SKM-1 treated with dmso at 0.1 percent for 144 hours (cell line): ENCODE results near the gene PRAC1.
"Not testable (repeated sequence)": the region's sequence is repeated elsewhere in the genome, so short reads cannot be mapped to it uniquely, and the experiment has no call there.

ENCODE experiments used
- DNase-seq: peaks from one replicate; lab custom pipeline; 2025; ENCODE audit not compliant: unreplicated experiment; lab: John Stamatoyannopoulos, UW

The PRAC1 gene

DNA sequence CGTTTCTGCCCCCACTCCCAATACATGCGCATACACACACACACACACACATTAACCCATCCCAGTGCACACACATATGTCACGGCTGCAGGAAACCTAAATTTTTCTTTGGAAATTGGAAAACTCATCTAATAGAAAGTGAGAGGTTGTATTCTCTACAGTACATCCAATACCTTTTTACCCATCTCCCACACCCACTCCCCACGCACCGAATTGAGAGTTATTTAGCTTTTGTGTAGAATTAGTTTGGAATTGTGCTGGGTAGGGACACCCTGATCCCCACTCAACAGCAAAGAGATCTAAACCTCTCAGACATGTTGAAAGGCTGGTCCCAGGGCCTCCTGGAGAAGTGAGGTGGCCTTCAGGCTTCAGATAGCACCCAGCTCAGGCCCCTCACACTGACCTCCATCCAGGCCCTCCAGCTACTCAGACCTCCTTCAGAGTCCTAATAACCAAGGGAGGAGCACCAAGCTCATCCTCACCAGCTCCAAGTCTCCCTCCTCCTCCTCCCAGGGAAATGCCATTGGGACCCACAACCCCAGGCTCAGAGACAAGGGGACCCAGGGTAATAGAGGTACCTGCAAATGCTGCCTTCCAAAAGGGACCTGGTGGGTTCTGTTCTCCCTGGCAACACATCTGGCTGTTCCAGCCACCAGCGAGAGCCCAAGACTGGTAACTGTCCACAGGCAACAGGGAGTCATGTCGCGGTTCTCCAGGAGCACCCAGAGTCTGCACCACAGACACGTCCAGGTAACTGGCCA is 5.3 kb upstream of the PRAC1 start:
- DNase-seq = no peak

DNA sequence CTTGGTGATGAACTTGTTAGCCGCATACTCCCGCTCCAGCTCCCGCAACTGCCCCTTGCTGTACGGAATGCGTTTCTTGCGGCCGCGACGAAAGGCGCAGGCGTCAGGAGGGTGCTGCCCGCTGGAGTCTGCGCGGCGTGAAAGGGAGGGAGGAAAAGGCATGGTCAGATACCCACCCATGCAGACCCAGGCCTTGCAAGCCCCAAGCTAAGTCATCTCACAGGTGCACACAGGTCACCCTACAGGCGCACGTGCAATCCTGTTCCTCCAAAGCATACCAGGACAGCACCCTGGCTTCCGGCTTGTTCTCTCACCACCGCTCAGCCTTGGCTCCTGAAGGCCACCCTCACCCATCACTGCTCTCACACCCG is 4.6 kb upstream of the PRAC1 start:
- no peak for DNase-seq

DNA sequence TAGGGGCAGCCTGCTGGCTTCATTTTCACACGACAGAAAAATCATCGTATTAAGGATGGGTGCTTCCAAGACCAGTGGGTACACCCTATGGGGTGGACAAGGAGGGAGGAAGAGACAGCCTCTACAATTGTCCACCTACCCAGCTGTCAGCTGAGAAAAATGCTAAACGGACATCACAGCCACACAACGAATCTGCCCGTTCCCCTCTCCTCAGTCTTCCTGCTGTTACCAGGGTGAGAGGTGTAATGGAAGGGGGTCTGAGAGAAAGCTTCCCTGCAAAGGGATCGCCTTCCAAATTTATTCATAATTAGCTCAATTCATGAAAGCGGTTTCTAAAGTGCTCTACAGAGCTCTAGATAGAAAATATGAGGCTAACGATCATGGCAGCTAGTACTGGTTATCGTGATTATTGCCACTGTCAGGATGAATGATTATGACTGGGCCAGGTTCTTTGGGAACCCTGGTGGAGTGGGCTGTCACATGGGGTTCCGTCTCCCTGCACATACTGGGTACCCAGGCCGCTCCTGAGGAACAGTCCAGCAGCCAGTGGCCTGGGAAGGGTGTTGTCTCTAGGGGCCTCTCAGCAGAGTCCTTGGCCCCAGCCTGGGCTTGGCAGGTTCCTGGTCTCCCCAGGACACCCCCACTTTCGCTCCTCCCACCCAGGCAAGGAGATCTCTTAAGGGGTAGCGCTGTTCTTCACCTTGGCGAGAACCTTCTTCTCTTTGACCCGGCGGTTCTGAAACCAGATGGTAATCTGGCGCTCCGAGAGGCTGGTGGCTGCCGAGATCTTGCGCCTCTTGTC is 4.0 kb upstream of the PRAC1 start:
- no peak for DNase-seq

DNA sequence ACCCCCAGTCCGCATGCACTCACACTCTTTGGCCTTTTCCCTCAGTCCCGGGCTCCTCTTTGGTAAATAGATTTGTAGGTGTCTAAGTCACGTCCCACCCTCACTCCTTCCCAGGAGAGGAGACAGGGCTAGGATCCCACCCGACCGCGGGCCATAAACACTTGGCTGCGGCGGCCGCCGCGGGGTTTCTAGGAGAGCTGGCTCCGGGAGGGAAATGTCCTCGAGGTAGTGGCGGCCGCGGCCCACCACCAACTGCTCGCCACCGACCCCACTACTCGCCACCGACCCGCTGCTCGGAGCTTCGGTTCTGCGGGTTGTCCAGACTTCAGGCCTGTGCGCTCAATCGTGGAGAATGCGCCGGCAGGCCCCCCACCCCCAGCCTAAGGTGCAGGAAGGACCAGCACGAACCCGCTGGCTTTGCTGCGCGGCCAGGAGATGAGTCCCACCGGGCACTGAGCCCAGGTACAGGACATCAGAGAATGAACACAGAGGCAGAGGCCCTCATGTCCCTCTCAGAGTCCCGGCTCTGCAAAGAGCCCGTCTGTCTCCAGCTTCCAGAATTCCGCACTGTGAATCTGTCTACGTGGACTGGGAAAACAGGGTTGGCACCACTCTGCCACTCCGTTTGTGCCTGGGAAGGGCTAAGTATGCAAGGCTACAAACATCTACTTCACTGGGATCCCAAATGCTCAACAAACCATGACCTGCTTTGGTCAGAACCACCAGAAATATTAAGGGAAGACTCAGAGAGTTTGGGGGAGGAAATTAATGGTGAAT is 3.2 kb upstream of the PRAC1 start:
- DNase-seq = no peak

DNA sequence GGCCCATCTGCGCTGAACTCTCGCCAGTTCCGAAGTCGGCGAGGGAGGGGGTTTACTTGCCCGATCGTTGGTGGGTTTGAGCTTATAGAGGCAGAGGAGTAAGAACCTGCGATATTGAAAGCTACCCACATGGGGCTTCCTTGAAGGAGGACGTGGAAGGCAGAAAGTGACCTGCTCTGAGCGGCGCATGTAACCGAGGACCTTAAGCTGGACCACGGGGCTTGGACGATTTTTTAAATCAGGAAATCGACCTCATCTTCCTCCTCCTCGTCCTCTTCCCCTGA is 2.6 kb upstream of the PRAC1 start:
- DNase-seq = no peak

DNA sequence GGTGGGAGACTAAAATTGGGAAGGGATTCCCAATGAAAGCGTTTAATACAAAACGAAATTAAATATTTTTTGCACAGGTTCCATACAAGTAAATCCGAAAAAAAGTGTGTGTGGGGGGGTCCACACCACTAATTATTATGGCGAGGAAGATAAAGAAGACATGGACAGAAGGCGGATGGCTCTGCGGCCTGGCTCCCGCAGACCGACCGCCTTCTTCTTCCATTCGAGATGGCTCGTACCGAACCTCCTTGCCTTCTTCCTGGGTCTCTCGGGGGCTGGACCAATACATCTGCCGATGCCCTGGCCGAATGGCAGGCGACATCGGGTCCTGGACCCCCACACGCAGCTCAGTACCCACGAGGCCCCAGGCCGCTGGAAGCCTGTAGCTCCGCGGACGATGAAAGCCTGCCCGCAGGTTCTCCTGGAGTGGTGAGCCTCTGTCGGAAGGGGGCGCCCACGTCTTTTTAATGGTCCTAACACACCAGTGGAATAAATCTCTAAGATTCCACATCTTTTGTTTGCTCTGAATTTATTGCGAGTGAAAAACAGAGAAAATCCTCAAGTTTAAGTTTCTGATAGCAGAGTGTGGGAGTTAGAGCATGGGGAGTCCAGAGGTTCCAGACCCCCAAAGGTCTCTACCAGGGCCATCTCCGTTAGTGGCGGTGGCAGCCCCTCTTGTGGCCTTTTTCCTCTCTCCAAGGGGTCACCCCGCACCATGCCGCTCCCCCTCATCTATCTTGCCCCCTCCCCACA is 2.1 kb upstream of the PRAC1 start:
- peak; percentile 46 for DNase-seq

DNA sequence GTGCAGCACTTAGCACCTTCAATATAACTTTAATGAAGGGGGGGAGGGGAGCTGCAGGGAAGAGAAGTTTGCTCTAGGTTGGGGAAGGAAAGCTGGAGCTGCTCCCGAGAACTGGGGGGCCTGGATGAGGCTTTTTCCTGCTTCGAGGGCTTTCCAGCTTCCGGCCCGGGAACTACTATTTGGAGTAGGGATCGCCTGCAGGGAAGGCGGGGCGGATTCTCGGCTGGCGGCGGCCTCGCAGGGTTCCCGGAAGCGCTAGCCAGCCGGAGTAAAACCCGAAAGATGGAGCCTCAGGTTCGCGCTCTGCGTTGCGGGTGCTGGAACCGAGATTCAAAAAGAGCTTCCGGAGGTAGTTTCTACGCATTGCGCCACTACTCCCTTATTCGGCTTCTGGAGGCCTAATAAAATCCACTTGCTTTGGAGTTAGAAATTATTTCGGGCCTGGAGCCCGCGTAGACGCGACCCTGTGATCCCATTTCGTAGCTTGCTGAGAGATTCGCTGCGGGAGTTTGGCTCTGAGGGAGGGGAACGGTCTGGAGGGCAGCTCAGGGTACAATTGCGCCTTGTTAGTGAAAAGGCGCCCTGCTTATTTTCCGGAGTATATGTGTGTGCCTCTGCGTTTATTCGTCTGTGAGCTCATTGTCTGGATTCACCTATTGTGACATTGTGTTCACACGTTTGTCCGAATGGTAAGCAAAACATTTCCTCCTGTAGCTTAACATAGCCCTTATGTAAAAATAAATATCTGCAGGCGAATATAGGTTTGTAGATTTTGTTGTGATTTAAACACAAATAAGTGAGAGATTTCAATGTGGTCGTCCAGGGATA is 1.3 kb upstream of the PRAC1 start:
- DNase-seq = peak; percentile 2

DNA sequence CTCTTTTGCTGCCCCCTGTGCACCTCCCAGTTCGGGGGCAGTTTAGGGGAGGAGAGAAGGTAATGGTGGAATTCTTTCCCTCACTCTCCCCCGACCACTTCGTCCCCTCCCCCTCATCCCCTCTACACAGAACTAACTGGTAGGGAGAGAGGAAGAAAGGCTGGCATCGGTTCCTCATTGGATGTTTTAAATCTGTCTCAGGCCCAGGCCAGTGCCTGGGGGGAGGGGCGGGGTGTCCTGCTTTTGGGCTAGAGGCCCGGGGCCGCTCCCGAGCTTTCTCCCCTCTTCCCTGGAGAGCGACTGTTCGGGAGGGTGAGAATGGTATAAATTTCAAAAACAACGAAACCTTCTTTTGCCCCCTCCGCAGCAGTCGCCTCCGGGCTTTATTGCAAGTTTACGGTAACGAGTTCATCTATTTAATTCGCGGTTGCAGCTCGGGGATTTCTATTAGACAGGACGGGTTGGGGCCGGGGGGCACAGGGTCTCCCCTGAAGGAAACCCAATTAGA is 651 bp upstream of the PRAC1 start, which contains the start of gene PRAC2:
Gene PRAC2 (plus strand): TSS at position 271 of the 508 bp plus-strand sequence. CDS start 1,226 bp downstream, outside the sequence.
- DNase-seq = peak; percentile 44

DNA sequence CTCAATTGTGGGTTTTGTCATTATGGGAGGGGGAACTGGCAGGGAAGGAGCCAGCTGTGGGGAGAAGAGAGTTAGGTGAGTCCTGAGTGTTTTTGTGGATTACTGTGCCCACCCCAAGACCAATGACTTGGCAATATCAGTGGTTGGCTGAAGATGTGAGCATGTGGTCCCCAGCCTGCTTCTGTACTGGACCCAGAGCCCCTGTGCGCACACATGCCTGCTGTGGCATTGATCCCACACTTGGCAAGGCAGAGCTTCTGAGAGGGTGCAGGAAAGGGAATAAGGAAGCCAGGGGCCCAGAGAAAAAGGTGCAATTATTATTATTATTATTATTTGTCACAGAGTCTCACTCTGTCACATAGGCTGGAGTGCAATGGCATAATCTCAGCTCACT is 1.3 kb downstream of the PRAC1 start:
- no peak for DNase-seq

DNA sequence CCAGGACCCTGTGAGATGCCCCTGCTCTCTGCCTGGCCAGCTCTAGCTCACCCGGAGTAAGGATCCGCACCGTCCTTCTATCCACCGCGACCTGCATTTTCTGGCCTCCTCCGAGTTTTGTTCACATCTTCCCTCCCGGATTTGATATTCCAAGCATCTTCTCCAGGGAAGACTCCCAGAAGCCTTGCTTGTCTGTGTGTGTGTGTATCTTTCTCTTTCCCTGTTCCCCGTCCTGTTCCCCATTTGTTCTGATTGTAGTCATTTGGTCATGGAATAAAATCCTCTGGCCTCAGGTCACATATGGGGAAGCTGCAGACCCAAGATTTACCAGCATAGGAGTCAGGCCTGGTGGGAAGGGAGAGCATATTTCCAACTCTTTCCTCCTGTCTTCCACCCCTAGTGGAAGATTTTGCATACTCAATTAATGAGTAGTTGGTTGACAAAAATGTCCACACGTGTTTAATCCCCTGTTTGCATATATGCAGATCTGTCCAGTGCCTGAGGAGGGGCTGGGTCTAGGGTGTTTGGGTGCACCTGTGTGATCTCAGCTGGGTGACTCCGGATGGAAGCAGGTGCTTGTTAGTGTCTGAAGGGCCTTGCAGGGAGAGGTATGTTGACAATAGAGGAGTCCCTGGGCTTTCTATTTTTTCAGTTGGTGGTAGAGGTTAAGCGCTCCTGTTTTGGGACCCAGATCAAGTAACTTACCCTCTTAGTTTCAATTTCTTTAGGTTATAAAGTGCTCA is 1.9 kb downstream of the PRAC1 start:
- DNase-seq = no peak

DNA sequence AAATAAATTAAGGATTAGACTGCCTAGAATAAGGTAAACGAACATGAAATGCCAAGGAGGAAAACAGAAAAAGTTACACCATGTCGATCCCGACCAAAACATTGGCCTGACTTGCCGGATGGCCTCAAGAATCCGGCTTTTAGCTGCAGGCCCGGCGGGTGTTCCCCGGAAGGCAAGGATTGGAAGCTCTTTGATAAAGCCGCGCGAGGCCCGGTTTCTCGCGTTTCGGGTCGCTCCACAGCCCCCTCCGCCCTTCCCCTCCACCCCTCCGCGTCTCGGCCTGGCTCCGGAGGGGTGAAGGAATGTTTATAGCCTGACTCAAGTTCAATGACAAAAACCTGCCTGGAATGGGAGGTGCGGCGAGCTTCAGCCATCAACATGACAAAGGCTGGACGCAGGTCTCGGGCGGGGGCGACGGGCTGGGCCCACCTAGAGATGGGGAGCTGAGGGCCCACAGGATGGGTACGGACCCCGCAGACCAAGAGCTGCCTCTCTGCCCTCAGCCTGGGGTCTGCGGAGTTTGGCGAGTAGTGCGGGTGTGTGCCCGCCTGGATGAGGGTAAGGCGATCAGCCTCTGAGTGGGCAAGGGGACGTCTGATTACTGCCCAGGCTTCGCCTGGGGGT is 2.6 kb downstream of the PRAC1 start:
- DNase-seq = no peak

DNA sequence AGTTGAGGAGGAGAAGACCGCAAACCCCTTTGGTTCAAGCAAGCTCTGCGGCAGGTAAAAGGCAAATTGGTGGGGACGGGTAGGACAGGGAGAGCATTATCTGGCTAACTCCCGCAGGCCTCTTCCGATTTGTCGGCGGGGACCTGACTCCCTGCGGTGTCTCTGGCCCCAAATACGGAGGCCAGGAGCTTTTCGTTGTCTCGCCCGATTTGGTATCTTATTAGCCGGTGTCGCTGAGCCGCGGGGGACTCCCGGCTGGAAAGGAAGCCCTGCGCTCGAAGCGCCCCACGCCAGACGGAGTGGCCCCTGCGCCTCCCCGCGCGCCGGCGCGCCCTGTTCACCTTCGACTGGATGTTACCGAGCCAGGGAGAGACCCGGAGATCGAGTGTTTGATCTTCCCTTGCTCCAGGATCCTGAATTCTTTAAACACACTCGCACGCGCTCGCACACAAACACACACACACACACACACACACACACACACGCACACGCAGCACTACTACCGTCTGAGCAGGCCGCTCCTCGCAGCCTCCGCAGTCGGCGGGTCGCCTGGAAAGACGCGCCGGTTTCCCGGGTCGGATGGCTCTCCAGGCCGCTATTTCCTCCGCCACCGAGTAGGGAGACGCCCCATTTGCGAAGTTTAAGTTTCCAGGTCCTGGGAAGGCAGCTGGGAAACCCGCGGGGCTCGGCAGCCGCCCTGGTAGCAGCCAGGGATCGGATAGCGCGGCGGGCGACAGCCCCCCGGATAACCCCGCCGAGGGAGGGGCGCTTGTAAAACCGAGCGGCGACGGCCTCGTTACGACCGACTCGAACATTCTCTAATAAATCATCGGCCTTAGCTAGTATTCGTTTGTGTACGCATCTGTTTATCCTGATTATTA is 3.3 kb downstream of the PRAC1 start:
- no peak for DNase-seq

DNA sequence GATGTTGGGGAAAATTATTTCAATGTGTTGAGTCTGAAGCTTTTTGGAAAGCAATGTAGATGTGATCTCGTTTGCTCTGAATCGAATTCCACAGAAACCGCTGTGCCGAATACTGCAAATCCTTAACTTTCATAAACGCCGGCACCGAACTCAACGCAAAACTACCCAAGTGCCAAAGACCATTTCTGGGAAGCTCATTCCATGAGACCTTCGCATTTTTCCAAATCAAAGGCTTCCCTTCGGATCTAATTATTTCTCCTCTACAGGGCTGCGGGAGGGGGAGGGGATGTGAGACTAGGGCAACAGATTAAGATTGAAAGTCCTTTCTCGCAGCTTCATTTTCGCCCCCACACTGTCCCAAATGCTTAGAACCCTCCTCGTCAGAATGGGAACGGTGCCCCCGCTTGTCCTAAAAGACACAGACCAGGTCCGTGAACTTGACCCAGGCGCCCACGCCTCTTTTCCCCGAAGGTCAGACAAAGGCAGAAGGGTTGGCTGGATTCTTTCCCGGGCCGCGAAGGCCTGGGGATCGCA is 4.0 kb downstream of the PRAC1 start:
- DNase-seq = no peak

DNA sequence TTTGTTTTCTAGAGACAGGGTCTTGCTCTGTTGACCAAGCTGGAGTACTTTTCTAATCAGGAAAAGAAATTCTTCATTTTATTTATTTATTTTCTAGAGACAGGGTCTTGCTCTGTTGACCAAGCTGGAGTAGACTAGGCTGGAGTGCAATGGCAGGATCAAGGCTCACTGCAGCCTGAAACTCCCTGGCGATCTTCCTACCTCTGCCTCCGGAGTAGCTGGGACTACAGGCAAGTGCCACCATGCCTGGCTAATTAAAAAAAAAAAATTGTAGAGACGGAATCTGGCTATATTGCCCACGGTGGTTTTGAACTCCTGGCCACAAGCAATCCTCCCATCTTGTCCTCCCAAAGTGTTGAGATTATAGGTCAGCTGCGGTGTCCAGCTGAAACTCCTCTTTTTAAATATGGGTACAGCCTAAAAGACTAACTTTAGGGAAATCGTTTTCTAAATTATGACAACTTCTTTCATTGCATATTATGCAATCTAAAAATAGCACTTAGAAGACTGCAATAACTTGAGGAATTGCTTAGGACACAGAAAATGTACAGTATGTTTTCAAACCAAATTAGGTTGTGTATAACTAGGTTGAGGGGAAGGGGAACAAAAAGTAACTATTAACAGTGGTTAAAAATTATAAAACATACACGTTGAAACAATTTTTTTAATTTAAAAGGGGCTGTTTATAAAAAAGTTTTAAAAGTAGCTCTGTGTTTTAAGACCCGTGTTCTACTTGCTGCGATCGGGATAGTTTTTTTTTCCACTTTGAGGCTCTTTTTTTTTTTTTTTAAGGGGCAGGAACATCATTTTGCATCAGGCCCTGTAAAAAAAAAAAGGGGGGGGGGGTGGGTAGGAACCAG is 4.7 kb downstream of the PRAC1 start:
- no peak for DNase-seq

DNA sequence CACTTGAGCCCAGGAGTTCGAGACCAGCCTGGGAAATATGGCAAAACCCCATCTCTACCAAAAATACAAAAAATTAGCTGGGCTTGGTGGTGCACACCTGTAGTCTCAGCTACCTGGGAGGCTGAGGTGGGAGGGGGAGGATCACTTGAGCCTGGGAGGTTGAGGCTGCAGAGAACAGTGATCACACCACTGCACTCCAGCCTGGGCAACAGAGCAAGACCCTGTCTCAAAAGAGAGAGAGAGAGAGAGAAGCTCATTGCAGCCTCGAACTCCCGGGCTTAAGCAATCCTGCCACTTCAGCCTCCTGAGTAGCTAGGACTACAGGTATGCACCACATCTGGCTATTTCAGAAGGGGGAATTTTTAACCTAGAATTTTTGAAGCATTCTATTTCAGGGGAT is 5.8 kb downstream of the PRAC1 start:
- DNase-seq = not testable (repeated sequence)

DNA sequence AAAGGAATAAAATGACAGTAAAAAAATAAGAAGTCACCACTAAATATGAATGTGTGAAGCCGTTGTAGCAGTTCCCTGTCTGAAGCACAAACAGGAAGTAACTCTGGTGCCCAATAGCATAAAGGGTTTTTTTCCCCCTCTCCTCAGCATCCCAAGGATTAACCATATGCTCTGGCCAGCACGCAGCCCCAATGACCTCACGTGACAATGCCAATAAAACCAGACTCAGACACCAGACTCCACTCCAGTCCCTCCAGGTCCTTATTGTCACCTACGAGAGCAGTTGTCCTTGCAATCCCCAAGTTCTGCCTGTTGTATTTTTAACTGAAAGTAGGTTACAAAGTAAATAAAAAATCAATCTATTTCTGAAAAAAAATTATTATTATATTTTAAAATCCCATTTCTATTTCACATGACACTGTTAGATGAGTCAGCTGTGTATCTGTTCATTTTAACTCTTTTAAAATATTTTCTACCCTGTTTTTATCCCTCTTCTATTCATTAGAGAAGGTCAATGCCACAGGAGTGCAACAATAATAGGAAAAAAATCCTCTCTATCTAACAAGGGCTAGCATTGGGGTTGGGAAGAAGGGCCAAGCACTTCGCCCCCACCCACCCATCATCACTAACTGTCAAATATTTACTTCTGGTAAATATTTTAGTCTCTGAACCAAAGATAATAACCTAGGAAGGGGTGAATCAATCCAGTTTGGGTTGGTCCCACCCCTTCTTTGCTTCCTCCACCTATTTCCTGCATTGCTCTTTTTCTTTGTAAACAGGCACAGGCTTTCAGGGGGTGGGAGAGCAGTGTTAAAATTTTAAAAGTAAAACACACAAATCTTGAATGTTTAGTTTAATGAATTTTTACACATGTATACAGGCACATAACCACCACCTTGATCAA is 6.6 kb downstream of the PRAC1 start:
- peak; percentile 14 for DNase-seq
